WTC11 (cell line): ENCODE data around the gene WDR47. TPM values are rescaled to one million over a fixed set of nuclear protein-coding genes. Genes with fewer than 3 reads are reported as not detected.

ENCODE experiments used
- ATAC-seq: fragments of 200-7000 bp; cut with Tn5 transposase; 2 replicates; pipeline ENCODE4 v1.10.0; 2021; ENCODE audit warnings: mild to moderate bottlenecking, moderate library complexity
- CTCF ChIA-PET: fragments of 300-600 bp; sonication (Branson Sonifier 250); formaldehyde crosslinking; loops from one replicate; lab custom pipeline; 2021; ENCODE audit warnings: antibody characterized with exemption; lab: Charles Lee
- POLR2A ChIA-PET: fragments of 350-600 bp; sonication (Branson Sonifier 250); formaldehyde crosslinking; loops from one replicate; lab custom pipeline; 2021; ENCODE audit warnings: antibody characterized with exemption; lab: Charles Lee
- DNase-seq: peaks from one replicate; pipeline ENCODE4 v3.0.0; 2021; ENCODE audit warnings: low spot score
- H3K27ac Mint-ChIP-seq: 2 replicates; pipeline ENCODE4 v1.8.0; 2021; ENCODE audit warnings: mixed read lengths
- H3K27me3 Mint-ChIP-seq: 2 replicates; pipeline ENCODE4 v1.8.0; 2021; ENCODE audit warnings: low read depth, mild to moderate bottlenecking, moderate library complexity, mixed read lengths
- H3K36me3 Mint-ChIP-seq: 2 replicates; pipeline ENCODE4 v1.8.0; 2021; ENCODE audit warnings: mixed read lengths
- H3K4me1 Mint-ChIP-seq: 2 replicates; pipeline ENCODE4 v1.8.0; 2022; ENCODE audit warnings: mixed read lengths
- H3K4me3 Mint-ChIP-seq: 2 replicates; pipeline ENCODE4 v1.8.0; 2021; ENCODE audit warnings: mild to moderate bottlenecking, moderate library complexity, mixed read lengths
- H3K9me3 Mint-ChIP-seq: 2 replicates; pipeline ENCODE4 v1.8.0; 2021; ENCODE audit warnings: mixed read lengths
- ATF2 ChIP-seq: sonication (generic); formaldehyde crosslinking; IDR thresholded peaks from 2 replicates; pipeline ENCODE4 v1.8.1; 2022; ENCODE audit warnings: low read depth, missing genetic modification reagents, borderline replicate concordance
- CBFB ChIP-seq: sonication (generic); formaldehyde crosslinking; IDR thresholded peaks from 2 replicates; pipeline ENCODE4 v1.8.1; 2022; ENCODE audit warnings: mild to moderate bottlenecking, low read depth, missing genetic modification reagents
- E2F5 ChIP-seq: sonication (generic); formaldehyde crosslinking; IDR thresholded peaks from 2 replicates; pipeline ENCODE4 v1.8.1; 2022; ENCODE audit warnings: mild to moderate bottlenecking, moderate library complexity, missing genetic modification reagents
- EMX1 ChIP-seq: fragments of 250-450 bp; sonication (Bioruptor Pico); IDR thresholded peaks from 2 replicates; pipeline ENCODE4 v1.8.0; 2021; ENCODE audit warnings: mild to moderate bottlenecking
- FOXK1 ChIP-seq: sonication (generic); formaldehyde crosslinking; IDR thresholded peaks from 2 replicates; pipeline ENCODE4 v1.8.0; 2022; ENCODE audit warnings: mild to moderate bottlenecking, moderate library complexity, missing genetic modification reagents
- GTF2I ChIP-seq: fragments of 250-450 bp; sonication (Bioruptor Pico); conservative IDR thresholded peaks from 2 replicates; pipeline ENCODE4 v1.4.0; 2021; ENCODE audit warnings: mild to moderate bottlenecking
- NR1H2 ChIP-seq: sonication (generic); formaldehyde crosslinking; IDR thresholded peaks from 2 replicates; pipeline ENCODE4 v1.9.0; 2021; ENCODE audit warnings: mild to moderate bottlenecking, moderate library complexity, missing genetic modification reagents
- NR2C2 ChIP-seq: sonication (generic); formaldehyde crosslinking; IDR thresholded peaks from 2 replicates; pipeline ENCODE4 v1.8.0; 2022; ENCODE audit warnings: mild to moderate bottlenecking, missing genetic modification reagents
- PRDM15 ChIP-seq: sonication (generic); formaldehyde crosslinking; IDR thresholded peaks from 2 replicates; pipeline ENCODE4 v1.8.0; 2022; ENCODE audit warnings: missing genetic modification reagents
- SMAD4 ChIP-seq: sonication (generic); formaldehyde crosslinking; IDR thresholded peaks from 2 replicates; pipeline ENCODE4 v1.8.0; 2022; ENCODE audit warnings: mild to moderate bottlenecking, missing genetic modification reagents
- SOX15 ChIP-seq: fragments of 250-450 bp; sonication (Bioruptor Pico); IDR thresholded peaks from 2 replicates; pipeline ENCODE4 v1.9.0; 2021; ENCODE audit warnings: mild to moderate bottlenecking
- TEAD4 ChIP-seq: sonication (generic); formaldehyde crosslinking; IDR thresholded peaks from 2 replicates; pipeline ENCODE4 v1.8.0; 2022; ENCODE audit warnings: mild to moderate bottlenecking, missing genetic modification reagents
- ZNF121 ChIP-seq: sonication (generic); formaldehyde crosslinking; IDR thresholded peaks from 2 replicates; pipeline ENCODE4 v1.8.0; 2023; ENCODE audit warnings: missing genetic modification reagents
- ZNF138 ChIP-seq: sonication (generic); formaldehyde crosslinking; conservative IDR thresholded peaks from 2 replicates; pipeline ENCODE4 v1.8.1; 2022; ENCODE audit warnings: mild to moderate bottlenecking, moderate library complexity, missing genetic modification reagents
- ZNF219 ChIP-seq: sonication (generic); formaldehyde crosslinking; IDR thresholded peaks from 2 replicates; pipeline ENCODE4 v1.8.0; 2023; ENCODE audit warnings: missing genetic modification reagents, mild to moderate bottlenecking, borderline replicate concordance
- ZNF281 ChIP-seq: sonication (generic); formaldehyde crosslinking; IDR thresholded peaks from 2 replicates; pipeline ENCODE4 v1.8.0; 2023; ENCODE audit warnings: mild to moderate bottlenecking, missing genetic modification reagents
- ZNF396 ChIP-seq: fragments of 250-450 bp; sonication (Bioruptor Pico); IDR thresholded peaks from 2 replicates; pipeline ENCODE4 v1.8.0; 2021; ENCODE audit warnings: mild to moderate bottlenecking, moderate library complexity, borderline replicate concordance
- ZNF425 ChIP-seq: fragments of 250-450 bp; sonication (Bioruptor Pico); conservative IDR thresholded peaks from 2 replicates; pipeline ENCODE4 v1.9.0; 2021; ENCODE audit warnings: mild to moderate bottlenecking
- ZNF532 ChIP-seq: fragments of 250-450 bp; sonication (Bioruptor Pico); IDR thresholded peaks from 2 replicates; pipeline ENCODE4 v1.9.0; 2021; ENCODE audit warnings: mild to moderate bottlenecking, borderline replicate concordance
- ZNF671 ChIP-seq: fragments of 250-450 bp; sonication (Bioruptor Pico); IDR thresholded peaks from 2 replicates; pipeline ENCODE4 v1.8.0; 2021; ENCODE audit warnings: mild to moderate bottlenecking
- total RNA-seq: library from RNA; stranded (reverse); gene quantifications from 3 replicates; pipeline ENCODE4 v1.2.3, GENCODE V29; 2021

WDR47 gene
- total RNA-seq, 1 experiment from 2014 or later = 7.0 TPM

GRCh38 chr1:109059026-109059425, 17.1 kb upstream of the WDR47 start (continued):
- no peak for TF ChIP-seq EMX1
- TF ChIP-seq PRDM15 (CRISPR knock-in tag) = no peak
- no peak for TF ChIP-seq ATF2 (CRISPR knock-in tag)
- no peak for TF ChIP-seq FOXK1 (CRISPR knock-in tag)
- no peak for TF ChIP-seq E2F5 (CRISPR knock-in tag)
- TF ChIP-seq ZNF396 (CRISPR knock-in tag) = no peak
- TF ChIP-seq GTF2I (CRISPR knock-in tag) = no peak

- DNase-seq = no peak
- ChIA-PET CTCF (no interaction called here), POLR2A (no interaction called here)
- H3K27ac Mint-ChIP-seq = no peak overlapping the region
- ATAC-seq = no peak
- no peaks in the 10 kb centered on the region for H3K4me1 Mint-ChIP-seq
- 0 out of 2 replicates have a peak, but pooled peaks cover 4% of the 10 kb centered on the region for H3K36me3 Mint-ChIP-seq
- H3K9me3 Mint-ChIP-seq = peaks cover 4% of the 10 kb centered on the region; the same call in 1 of the 2 replicates
- H3K27me3 Mint-ChIP-seq = peaks cover 3% of the 10 kb centered on the region; the same call in 1 of the 2 replicates
- no peak overlapping the region for H3K4me3 Mint-ChIP-seq
- TF ChIP-seq SMAD4 (CRISPR knock-in tag) (no peak), ZNF425 (no peak), ZNF138 (CRISPR knock-in tag) (no peak), ZNF671 (CRISPR knock-in tag) (no peak), NR2C2 (CRISPR knock-in tag) (no peak), GTF2I (CRISPR knock-in tag) (no peak), ZNF281 (CRISPR knock-in tag) (no peak), NR1H2 (CRISPR knock-in tag) (no peak), E2F5 (CRISPR knock-in tag) (no peak), TEAD4 (CRISPR knock-in tag) (no peak), ZNF219 (CRISPR knock-in tag) (no peak), ZNF532 (no peak), SOX15 (CRISPR knock-in tag) (no peak), ZNF121 (CRISPR knock-in tag) (no peak), FOXK1 (CRISPR knock-in tag) (no peak), CBFB (CRISPR knock-in tag) (no peak)
These were observed 14.2 kb upstream of the WDR47 start for GRCh38 chr1:109056064-109056463.
